Body of pancreas (tissue), 4 donors: Measurements from ENCODE around the gene TEX2. TPM values are rescaled to one million over a fixed set of nuclear protein-coding genes. Genes with fewer than 3 reads are reported as not detected.

ENCODE experiments used
- ATAC-seq: fragments of 150-250 bp; one replicate; pipeline ENCODE4 v1.9.1; 2016
- DNase-seq, 4 donors: peaks; one replicate each; pipeline ENCODE4 v3.0.0-alpha.2; 2019
- H3K27ac ChIP-seq, 4 donors: fragments of 200-600 bp; sonication (generic); 1 replicate in 3 of 4; 2 replicates in 1 of 4; pipeline versions ENCODE4 v1.5.1 to v1.6.1; 2016 to 2019; ENCODE audit warnings: mild to moderate bottlenecking in 1 of 4, mixed read lengths in 1 of 4, moderate library complexity in 1 of 4
- H3K27me3 ChIP-seq, 2 donors: fragments of 200-600 bp; sonication (generic); one replicate each; pipeline ENCODE4 v1.6.0; 2016; ENCODE audit warnings: mild to moderate bottlenecking in 1 of 2
- H3K36me3 ChIP-seq, 2 donors: fragments of 200-600 bp; sonication (generic); replicated peaks in 1 of 2; 2 replicates each; pipeline ENCODE4 v1.5.1; 2016; ENCODE audit warnings: low read depth in 2 of 2; ENCODE audit not compliant: insufficient read depth in 1 of 2
- H3K4me1 ChIP-seq: fragments of 200-600 bp; sonication (generic); one replicate; pipeline ENCODE4 v1.6.0; 2016
- H3K4me3 ChIP-seq, 2 donors: fragments of 200-600 bp; sonication (generic); 1 replicate in 1 of 2; 2 replicates in 1 of 2; pipeline ENCODE4 v1.5.1; 2016 to 2019
- H3K9me3 ChIP-seq, 3 donors: fragments of 200-600 bp; sonication (generic); 1 replicate in 2 of 3; 2 replicates in 1 of 3; pipeline ENCODE4 v1.5.1; 2016
- POLR2A ChIP-seq, 3 donors: fragments of 450-650 bp; IDR thresholded peaks; one replicate each; pipeline ENCODE4 v1.6.1; 2016; ENCODE audit warnings: antibody characterized with exemption in 3 of 3, mild to moderate bottlenecking in 2 of 3
- WGBS, 2 donors: methylation state at CpG; one replicate each; pipeline ENCODE4 v1.1.5; 2017; 5-methylcytosine and 5-hydroxymethylcytosine counted together
- intact Hi-C: fragments of 100-400 bp; cut with DNase I; formaldehyde crosslinking; loops from one replicate; pipeline ENCODE4 v1.15.1; 2023
- total RNA-seq, 2 donors: library from RNA; depleted of rRNA; stranded (reverse); fragments of >200 nt; gene quantifications; one replicate each; pipeline ENCODE4 v1.1.0, GENCODE V29; 2016
- TF ChIP-seq, protein P1 (sequence below), 7 experiments: fragments of 450-650 bp in 4 of 7; fragments of 200-600 bp in 3 of 7; sonication (generic) in 3 of 7; IDR thresholded peaks; one replicate each; pipeline ENCODE4 v1.5.1; 2016 to 2019; ENCODE audit warnings: antibody characterized with exemption in 7 of 7

TEX2 gene
- total RNA-seq, 2 donors from 2014 or later: 36.1 to 82.1 TPM

DNA sequence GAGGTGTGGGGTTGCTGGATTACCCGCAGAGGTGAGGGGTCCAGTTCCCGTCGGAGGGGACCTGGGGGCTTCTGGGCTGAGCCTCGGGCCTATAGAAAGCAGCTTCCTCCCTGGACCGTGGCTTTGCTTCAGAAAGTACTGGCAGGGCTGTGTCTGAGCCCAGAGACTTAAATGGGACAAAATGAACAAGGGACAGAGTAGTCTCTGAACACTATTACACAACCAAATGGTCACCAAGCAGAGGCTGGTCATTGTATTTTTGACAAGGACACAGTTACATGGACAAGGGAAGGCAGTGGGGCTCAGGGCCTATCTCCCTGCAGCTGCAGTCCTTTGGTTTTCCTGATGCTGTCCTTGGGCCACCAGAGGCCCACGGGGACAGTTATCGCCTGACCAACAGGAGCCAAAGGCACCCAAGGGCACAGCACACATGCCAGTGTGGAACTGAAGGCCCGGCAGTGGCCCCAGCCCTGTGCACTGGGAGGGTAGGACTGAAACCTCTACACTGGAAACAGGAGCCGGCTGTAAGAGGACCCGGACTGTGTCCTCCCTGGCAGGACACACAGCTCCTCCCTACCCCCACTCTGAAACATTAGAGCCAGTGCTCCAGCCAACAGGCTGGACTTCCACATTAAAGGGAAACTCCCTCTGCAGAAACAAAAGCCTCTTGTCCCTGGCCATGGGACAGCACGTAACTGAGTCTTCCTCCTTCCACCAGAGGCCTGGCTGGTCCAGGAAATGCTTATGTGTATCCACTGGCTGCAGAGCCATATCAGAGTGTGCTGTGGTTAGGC is 107.1 kb downstream of the TEX2 start:
- H3K4me3 ChIP-seq: no peak overlapping the region
- ATAC-seq (peak; percentile 84), DNase-seq (peak; percentile 69 to 86 (median 78))
- H3K27ac ChIP-seq: peak overlapping the region; percentile 73 to 93 (median 82)
- H3K27me3 ChIP-seq: no peaks in the 10 kb centered on the region
- H3K36me3 ChIP-seq: no peaks in the 10 kb centered on the region
- peaks cover 88% of the 10 kb centered on the region for H3K4me1 ChIP-seq
- H3K9me3 ChIP-seq: no peaks in the 10 kb centered on the region
- TF ChIP-seq POLR2A (IDR thresholded peaks at IDR 0.05): peak in 2 of 3 donors; percentile 32 to 54
- TF ChIP-seq, protein P1, sequence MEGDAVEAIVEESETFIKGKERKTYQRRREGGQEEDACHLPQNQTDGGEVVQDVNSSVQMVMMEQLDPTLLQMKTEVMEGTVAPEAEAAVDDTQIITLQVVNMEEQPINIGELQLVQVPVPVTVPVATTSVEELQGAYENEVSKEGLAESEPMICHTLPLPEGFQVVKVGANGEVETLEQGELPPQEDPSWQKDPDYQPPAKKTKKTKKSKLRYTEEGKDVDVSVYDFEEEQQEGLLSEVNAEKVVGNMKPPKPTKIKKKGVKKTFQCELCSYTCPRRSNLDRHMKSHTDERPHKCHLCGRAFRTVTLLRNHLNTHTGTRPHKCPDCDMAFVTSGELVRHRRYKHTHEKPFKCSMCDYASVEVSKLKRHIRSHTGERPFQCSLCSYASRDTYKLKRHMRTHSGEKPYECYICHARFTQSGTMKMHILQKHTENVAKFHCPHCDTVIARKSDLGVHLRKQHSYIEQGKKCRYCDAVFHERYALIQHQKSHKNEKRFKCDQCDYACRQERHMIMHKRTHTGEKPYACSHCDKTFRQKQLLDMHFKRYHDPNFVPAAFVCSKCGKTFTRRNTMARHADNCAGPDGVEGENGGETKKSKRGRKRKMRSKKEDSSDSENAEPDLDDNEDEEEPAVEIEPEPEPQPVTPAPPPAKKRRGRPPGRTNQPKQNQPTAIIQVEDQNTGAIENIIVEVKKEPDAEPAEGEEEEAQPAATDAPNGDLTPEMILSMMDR (IDR thresholded peaks at IDR 0.05): peak in 2 of 7 experiments; percentile 10 to 12
- 7 to 22% methylated on average over 3 to 11 of the region's 11 CpGs for WGBS, 2 donors
- intact Hi-C loops: no loop called here

DNA sequence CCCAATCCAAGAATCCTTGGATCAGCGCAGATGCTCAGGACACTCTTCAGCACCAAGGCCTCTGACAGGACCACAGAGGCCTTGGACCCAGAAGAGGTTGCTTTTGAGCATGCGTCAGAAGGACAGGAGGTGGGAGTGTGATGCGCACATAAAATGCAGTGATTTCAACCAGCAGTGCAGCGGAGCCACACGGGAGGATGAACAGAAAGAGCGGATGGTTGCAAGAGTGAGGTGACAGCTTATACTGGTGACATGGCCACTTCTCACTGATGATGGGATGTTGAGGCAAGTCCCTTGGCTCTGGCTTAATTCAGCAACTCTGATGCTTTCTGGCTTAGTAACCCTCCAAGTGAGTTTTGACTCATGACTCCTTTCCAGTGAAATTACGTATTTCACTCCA is 107.9 kb downstream of the TEX2 start:
- peak in 1 of 4 donors; percentile 6 for DNase-seq
- no peak for TF ChIP-seq POLR2A (IDR thresholded peaks at IDR 0.05)
- TF ChIP-seq, protein P1 (IDR thresholded peaks at IDR 0.05): no peak
- no peak for ATAC-seq
- H3K4me3 ChIP-seq: no peak overlapping the region
- intact Hi-C loops: no loop called here
- peaks cover 92% of the 10 kb centered on the region for H3K4me1 ChIP-seq
- H3K9me3 ChIP-seq: no peaks in the 10 kb centered on the region
- WGBS, 2 donors: 90 to 95% methylated on average over 7 of the region's 7 CpGs
- no peaks in the 10 kb centered on the region for H3K27me3 ChIP-seq
- H3K36me3 ChIP-seq: no peaks in the 10 kb centered on the region
- H3K27ac ChIP-seq: peak overlapping the region; percentile 73 to 93 (median 82)

DNA sequence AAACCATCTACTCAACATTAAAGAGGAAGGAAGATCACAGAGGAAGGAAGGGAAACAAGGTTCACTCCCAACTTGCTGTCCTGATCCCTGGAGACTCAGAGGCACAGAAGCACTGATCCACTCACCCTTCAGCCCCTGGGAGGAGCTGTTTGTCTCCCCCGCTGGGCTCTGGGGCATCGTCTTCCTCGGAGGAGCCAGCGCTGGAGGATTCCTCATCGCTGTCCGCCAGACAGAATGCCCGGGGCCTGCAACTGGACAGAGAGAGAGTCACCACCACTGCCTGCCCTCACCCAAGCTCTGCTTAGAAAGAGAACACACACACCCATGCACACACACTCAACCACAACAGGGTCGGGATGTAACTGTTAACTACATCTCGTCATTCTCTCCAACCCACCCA is 108.3 kb downstream of the TEX2 start:
- H3K27me3 ChIP-seq: no peaks in the 10 kb centered on the region
- intact Hi-C loops: no loop called here
- no peaks in the 10 kb centered on the region for H3K36me3 ChIP-seq
- H3K27ac ChIP-seq: peak overlapping the region in 3 of 4 donors; percentile 80 to 93 (median 83)
- 90 to 92% methylated on average over 7 to 9 of the region's 9 CpGs for WGBS, 2 donors
- peak in 1 of 4 donors; percentile 9 for DNase-seq
- no peak overlapping the region for H3K4me3 ChIP-seq
- peaks cover 96% of the 10 kb centered on the region for H3K4me1 ChIP-seq
- no peaks in the 10 kb centered on the region for H3K9me3 ChIP-seq
- no peak for TF ChIP-seq POLR2A (IDR thresholded peaks at IDR 0.05)
- TF ChIP-seq, protein P1 (IDR thresholded peaks at IDR 0.05): no peak
- ATAC-seq: no peak

DNA sequence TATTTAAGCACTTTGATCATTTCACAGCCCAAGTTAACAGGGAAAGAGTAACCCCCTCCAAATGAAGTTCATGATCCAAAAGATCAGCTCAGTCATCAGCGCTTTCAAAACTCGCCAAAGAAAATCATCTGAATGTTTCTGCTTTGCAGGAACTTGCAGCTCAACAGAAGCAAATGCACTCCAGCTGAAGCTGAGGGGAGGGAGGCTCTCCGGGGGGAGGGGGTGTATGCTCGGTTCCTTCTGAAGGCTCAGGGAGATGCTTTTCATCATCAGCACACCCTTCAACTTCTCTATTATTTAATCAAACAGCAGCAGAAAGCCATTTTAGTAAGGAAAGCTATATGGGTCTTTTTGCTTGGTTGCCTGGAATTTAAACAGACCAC is 108.8 kb downstream of the TEX2 start:
- intact Hi-C loops: no loop called here
- TF ChIP-seq, protein P1 (IDR thresholded peaks at IDR 0.05): no peak
- TF ChIP-seq POLR2A (IDR thresholded peaks at IDR 0.05): no peak
- ATAC-seq (no peak), DNase-seq (peak in 1 of 4 donors; percentile 7)
- Histone ChIP-seq H3K4me3 (no peak overlapping the region), H3K9me3 (no peaks in the 10 kb centered on the region), H3K4me1 (peaks cover 98% of the 10 kb centered on the region), H3K27me3 (no peaks in the 10 kb centered on the region), H3K36me3 (no peaks in the 10 kb centered on the region), H3K27ac (peak overlapping the region in 2 of 4 donors; percentile 63 to 93)
- WGBS, 2 donors: 69 to 70% methylated on average over 4 of the region's 4 CpGs
